Astrocyte (in vitro differentiated cells and primary cell): Measurements from ENCODE around the gene ZNF253. TPM values are rescaled to one million over a fixed set of nuclear protein-coding genes. Genes with fewer than 3 reads are reported as not detected.

Experiments
- DNase-seq: peaks from one replicate; pipeline ENCODE4 v3.0.0-alpha.2; 2010; ENCODE audit warnings: low read depth
- FAIRE-seq: peaks from 2 replicates; lab custom pipeline; 2011; peaks lifted over from hg19 to GRCh38; lab: Jason Lieb, UNC
- H2AFZ ChIP-seq: 2 replicates; pipeline ENCODE4 v1.6.0; 2012; ENCODE audit warnings: low read depth, low read length, inconsistent platforms
- H3K27ac ChIP-seq: 2 replicates; pipeline ENCODE4 v1.5.1; 2011; ENCODE audit warnings: low read depth, low read length, inconsistent platforms
- H3K27me3 ChIP-seq: 2 replicates; pipeline ENCODE4 v1.6.0; 2011; ENCODE audit warnings: low read length, inconsistent platforms; ENCODE audit not compliant: insufficient read depth
- H3K36me3 ChIP-seq: 2 replicates; pipeline ENCODE4 v1.5.1; 2011; ENCODE audit warnings: low read length, inconsistent platforms; ENCODE audit not compliant: insufficient read depth
- H3K4me1 ChIP-seq: 2 replicates; pipeline ENCODE4 v1.5.1; 2011; ENCODE audit warnings: low read length, inconsistent platforms; ENCODE audit not compliant: insufficient read depth
- H3K4me2 ChIP-seq: 2 replicates; pipeline ENCODE4 v1.6.0; 2012; ENCODE audit warnings: low read length, inconsistent platforms
- H3K4me3 ChIP-seq: 2 replicates; pipeline ENCODE4 v1.5.1; 2011; ENCODE audit warnings: low read depth, mild to moderate bottlenecking, low read length, inconsistent platforms; ENCODE audit not compliant: insufficient read depth
- H3K79me2 ChIP-seq: 2 replicates; pipeline ENCODE4 v1.6.0; 2012; ENCODE audit warnings: mild to moderate bottlenecking, low read length, inconsistent platforms; ENCODE audit not compliant: insufficient read depth
- H3K9ac ChIP-seq: 2 replicates; pipeline ENCODE4 v1.6.0; 2012; ENCODE audit warnings: mild to moderate bottlenecking, low read length, inconsistent platforms
- H3K9me3 ChIP-seq: 2 replicates; pipeline ENCODE4 v1.5.1; 2012; ENCODE audit warnings: low read depth, mild to moderate bottlenecking, low read length, inconsistent platforms; ENCODE audit not compliant: insufficient read depth
- H4K20me1 ChIP-seq: 2 replicates; pipeline ENCODE4 v1.6.0; 2012; ENCODE audit warnings: low read length, inconsistent platforms; ENCODE audit not compliant: insufficient read depth
- H3K27ac Mint-ChIP-seq: one replicate; pipeline ENCODE4 v1.8.0; 2021; ENCODE audit warnings: mild to moderate bottlenecking, mixed read lengths; ENCODE audit not compliant: unreplicated experiment
- H3K27me3 Mint-ChIP-seq: one replicate; pipeline ENCODE4 v1.8.0; 2021; ENCODE audit warnings: low read depth, mixed read lengths; ENCODE audit not compliant: unreplicated experiment
- H3K36me3 Mint-ChIP-seq: one replicate; pipeline ENCODE4 v1.8.0; 2021; ENCODE audit warnings: low read depth, mixed read lengths; ENCODE audit not compliant: unreplicated experiment
- H3K4me1 Mint-ChIP-seq: one replicate; pipeline ENCODE4 v1.8.0; 2021; ENCODE audit warnings: low read depth, mixed read lengths; ENCODE audit not compliant: unreplicated experiment
- H3K4me3 Mint-ChIP-seq: one replicate; pipeline ENCODE4 v1.8.0; 2021; ENCODE audit warnings: mild to moderate bottlenecking, moderate library complexity, mixed read lengths; ENCODE audit not compliant: unreplicated experiment
- H3K9me3 Mint-ChIP-seq: one replicate; pipeline ENCODE4 v1.8.0; 2021; ENCODE audit warnings: mild to moderate bottlenecking, mixed read lengths; ENCODE audit not compliant: unreplicated experiment
- CTCF ChIP-seq: IDR thresholded peaks from 2 replicates; pipeline ENCODE4 v1.5.1; 2011; ENCODE audit warnings: low read depth, mild to moderate bottlenecking, inconsistent platforms, low read length, moderate library complexity; ENCODE audit not compliant: insufficient read depth
- EZH2 ChIP-seq: IDR thresholded peaks from 2 replicates; pipeline ENCODE4 v1.6.1; 2012; ENCODE audit warnings: mild to moderate bottlenecking, low read length, inconsistent platforms; ENCODE audit not compliant: insufficient read depth
- total RNA-seq: library from RNA; stranded (reverse); gene quantifications from 2 replicates; pipeline ENCODE4 v1.2.1, GENCODE V29; 2021

The ZNF253 gene
- total RNA-seq, 1 donor from 2014 or later, result 11.1 TPM

GRCh38 chr19:19858751-19859150 is 6.9 kb upstream of the ZNF253 start:
- Histone ChIP-seq H2AFZ (no peak overlapping the region), H3K9me3 (peaks cover 3% of the 10 kb centered on the region), H4K20me1 (no peaks in the 10 kb centered on the region), H3K9ac (no peak overlapping the region), H3K27me3 (no peaks in the 10 kb centered on the region), H3K4me1 (no peaks in the 10 kb centered on the region), H3K4me2 (no peak overlapping the region), H3K27ac (no peak overlapping the region), H3K36me3 (no peaks in the 10 kb centered on the region), H3K79me2 (no peaks in the 10 kb centered on the region), H3K4me3 (no peak overlapping the region)
- DNase-seq (no peak), FAIRE-seq (no peak)
- H3K27me3 Mint-ChIP-seq, result no peaks in the 10 kb centered on the region
- no peak overlapping the region for H3K4me3 Mint-ChIP-seq
- H3K4me1 Mint-ChIP-seq, result no peaks in the 10 kb centered on the region
- H3K27ac Mint-ChIP-seq, result no peak overlapping the region
- TF ChIP-seq CTCF, result no peak
- H3K36me3 Mint-ChIP-seq, result peaks cover 6% of the 10 kb centered on the region
- peaks cover 45% of the 10 kb centered on the region for H3K9me3 Mint-ChIP-seq

- peak overlapping the region; percentile 81 for H3K4me3 Mint-ChIP-seq
Measured at GRCh38 chr19:19860756-19861390, 4.8 kb upstream of the ZNF253 start.

More at GRCh38 chr19:19860756-19861390, 4.8 kb upstream of the ZNF253 start:
- no peak for DNase-seq
- H3K4me1 Mint-ChIP-seq, result no peaks in the 10 kb centered on the region
- no peak overlapping the region for H3K9ac ChIP-seq
- no peaks in the 10 kb centered on the region for H3K4me1 ChIP-seq
- no peak overlapping the region for H3K4me3 ChIP-seq
- H4K20me1 ChIP-seq, result no peaks in the 10 kb centered on the region
- no peak for TF ChIP-seq EZH2
- TF ChIP-seq CTCF, result no peak
- peaks cover 38% of the 10 kb centered on the region for H3K9me3 Mint-ChIP-seq
- H3K79me2 ChIP-seq, result no peaks in the 10 kb centered on the region
- H2AFZ ChIP-seq, result peak overlapping the region; percentile 60
- FAIRE-seq, result no peak
- H3K27ac Mint-ChIP-seq, result no peak overlapping the region
- no peak overlapping the region for H3K27ac ChIP-seq
- H3K36me3 Mint-ChIP-seq, result peaks cover 6% of the 10 kb centered on the region
- H3K27me3 Mint-ChIP-seq, result no peaks in the 10 kb centered on the region
- H3K4me2 ChIP-seq, result no peak overlapping the region
- H3K9me3 ChIP-seq, result peaks cover 8% of the 10 kb centered on the region
- no peaks in the 10 kb centered on the region for H3K36me3 ChIP-seq
- H3K27me3 ChIP-seq, result no peaks in the 10 kb centered on the region
